ENCODE measurements around the gene HPS3.
A peak's percentile ranks its signal among the peaks of the same experiment; 100 is the strongest.
"Not testable (repeated sequence)": the region's sequence is repeated elsewhere in the genome, so short reads cannot be mapped to it uniquely, and the experiment has no call there.

Gene HPS3

GRCh38 chr3:149090907-149091306 is 38.5 kb upstream of the HPS3 start:
- POLR2A ChIA-PET = no interaction called here
- no peaks in the 10 kb centered on the region for H3K36me3 ChIP-seq (ENCODE audit: control insufficient read depth in 2 of 2, insufficient read depth in 1 of 2, low read length in 2 of 2)
- no peaks in the 10 kb centered on the region for H3K9me3 ChIP-seq (ENCODE audit: control insufficient read depth, insufficient read depth, low read depth, low read length)
- H3K4me1 ChIP-seq (ENCODE audit: control insufficient read depth, insufficient read depth, low read length) = no peaks in the 10 kb centered on the region
- no peak overlapping the region for H3K27ac ChIP-seq (ENCODE audit: extremely low read depth, low read depth, low read length)
- TF ChIP-seq ZNF843 (tag by site-specific recombination; IDR thresholded peaks at IDR 0.05) = no peak
- CTCF ChIA-PET = interaction anchor here (1.2 kb wide), 1 partner anchor 29 kb away, joined by 4 read pairs; no protein-coding TSS in a partner anchor
- H3K4me3 ChIP-seq (ENCODE audit: low read depth, low read length) = no peak overlapping the region

- no peak overlapping the region for H3K27ac ChIP-seq (ENCODE audit: extremely low read depth, low read depth, low read length)
- no peaks in the 10 kb centered on the region for H3K36me3 ChIP-seq (ENCODE audit: control insufficient read depth in 2 of 2, insufficient read depth in 1 of 2, low read length in 2 of 2)
- TF ChIP-seq ZNF404 (tag by site-specific recombination; IDR thresholded peaks at IDR 0.05) = no peak
- peak; percentile 41; the same call in 1 of the 2 replicates for TF ChIP-seq ZIC2 (tag by site-specific recombination; IDR thresholded peaks at IDR 0.05)
- H3K4me3 ChIP-seq (ENCODE audit: low read depth, low read length) = no peak overlapping the region
- H3K4me1 ChIP-seq (ENCODE audit: control insufficient read depth, insufficient read depth, low read length) = no peaks in the 10 kb centered on the region
- POLR2A ChIA-PET = no interaction called here
- CTCF ChIA-PET = interaction anchor here (0.7 kb wide), 1 partner anchor 28 kb away, joined by 4 read pairs; no protein-coding TSS in a partner anchor
- no peaks in the 10 kb centered on the region for H3K9me3 ChIP-seq (ENCODE audit: control insufficient read depth, insufficient read depth, low read depth, low read length)
Measured at GRCh38 chr3:149091983-149092382, 37.5 kb upstream of the HPS3 start.

GRCh38 chr3:149095487-149095886 is 34.0 kb upstream of the HPS3 start:
- ChIA-PET CTCF (interaction anchor here (0.8 kb wide), 1 partner anchor 10 kb away, joined by 3 read pairs; no protein-coding TSS in a partner anchor), POLR2A (no interaction called here)
- H3K4me1 ChIP-seq (ENCODE audit: control insufficient read depth, insufficient read depth, low read length) = no peaks in the 10 kb centered on the region
- TF ChIP-seq ZNF266 (tag by site-specific recombination; IDR thresholded peaks at IDR 0.05; ENCODE audit: low read depth) (no peak), REST (tag by site-specific recombination; IDR thresholded peaks at IDR 0.05) (no peak), ZNF404 (tag by site-specific recombination; IDR thresholded peaks at IDR 0.05) (no peak), ZNF37A (tag by site-specific recombination; IDR thresholded peaks at IDR 0.05) (no peak), ZNF391 (tag by site-specific recombination; IDR thresholded peaks at IDR 0.05; ENCODE audit: borderline replicate concordance, low read depth) (no peak), SALL2 (tag by site-specific recombination; IDR thresholded peaks at IDR 0.05; ENCODE audit: borderline replicate concordance) (no peak), ZNF280C (tag by site-specific recombination; IDR thresholded peaks at IDR 0.05) (no peak), KLF17 (tag by site-specific recombination; IDR thresholded peaks at IDR 0.05) (no peak), ZNF324 (tag by site-specific recombination; IDR thresholded peaks at IDR 0.05) (no peak), ZNF335 (tag by site-specific recombination; conservative IDR thresholded peaks at IDR 0.05) (no peak), ZNF580 (tag by site-specific recombination; IDR thresholded peaks at IDR 0.05) (no peak), ZNF629 (tag by site-specific recombination; IDR thresholded peaks at IDR 0.05) (no peak), ZNF837 (tag by site-specific recombination; IDR thresholded peaks at IDR 0.05) (no peak), ZNF785 (tag by site-specific recombination; IDR thresholded peaks at IDR 0.05) (no peak)
- no peaks in the 10 kb centered on the region for H3K9me3 ChIP-seq (ENCODE audit: control insufficient read depth, insufficient read depth, low read depth, low read length)
- H3K36me3 ChIP-seq (ENCODE audit: control insufficient read depth in 2 of 2, insufficient read depth in 1 of 2, low read length in 2 of 2) = no peaks in the 10 kb centered on the region
- H3K4me3 ChIP-seq (ENCODE audit: low read depth, low read length) = no peak overlapping the region
- no peak overlapping the region for H3K27ac ChIP-seq (ENCODE audit: extremely low read depth, low read depth, low read length)

GRCh38 chr3:149097987-149098386 is 31.5 kb upstream of the HPS3 start:
- H3K4me3 ChIP-seq (ENCODE audit: low read depth, low read length); H3K36me3 ChIP-seq (ENCODE audit: control insufficient read depth in 2 of 2, insufficient read depth in 1 of 2, low read length in 2 of 2); POLR2A ChIA-PET; H3K9me3 ChIP-seq (ENCODE audit: control insufficient read depth, insufficient read depth, low read depth, low read length); CTCF ChIA-PET; H3K4me1 ChIP-seq (ENCODE audit: control insufficient read depth, insufficient read depth, low read length); H3K27ac ChIP-seq (ENCODE audit: extremely low read depth, low read depth, low read length): not testable (repeated sequence)
